Stomach (tissue), 9 donors: ENCODE data around the gene CLTB. TPM values are rescaled to one million over a fixed set of nuclear protein-coding genes. Genes with fewer than 3 reads are reported as not detected.

Experiments
- DNase-seq, 2 donors: peaks; one replicate each; pipeline versions ENCODE4 v3.0.0 to v3.0.0-alpha.2; 2013 to 2019
- H3K27ac ChIP-seq, 5 donors: fragments of 200-600 bp in 4 of 5; sonication (generic) in 4 of 5; one replicate each; pipeline ENCODE4 v1.5.1; 2013 to 2019; ENCODE audit warnings: mild to moderate bottlenecking in 1 of 5, moderate library complexity in 1 of 5
- H3K27me3 ChIP-seq, 3 donors: fragments of 200-600 bp; sonication (generic); one replicate each; pipeline ENCODE4 v1.5.1; 2017 to 2019; ENCODE audit warnings: mixed run types in 1 of 3
- H3K36me3 ChIP-seq, 4 donors: fragments of 200-600 bp; sonication (generic); 1 replicate in 3 of 4; 2 replicates in 1 of 4; pipeline ENCODE4 v1.5.1; 2016 to 2019
- H3K4me1 ChIP-seq, 4 donors: fragments of 200-600 bp; sonication (generic); one replicate each; pipeline ENCODE4 v1.5.1; 2016 to 2019
- H3K4me3 ChIP-seq, 4 donors: fragments of 200-600 bp; sonication (generic) in 3 of 4; one replicate each; pipeline ENCODE4 v1.5.1; 2016 to 2019; ENCODE audit warnings: mild to moderate bottlenecking in 1 of 4
- H3K9me3 ChIP-seq, 4 donors: fragments of 200-600 bp; sonication (generic); one replicate each; pipeline ENCODE4 v1.5.1; 2016 to 2019
- EP300 ChIP-seq: sonication (generic); formaldehyde crosslinking; IDR thresholded peaks from one replicate; pipeline ENCODE4 v1.6.1; 2017; ENCODE audit warnings: antibody characterized with exemption
- POLR2A ChIP-seq, 4 donors: fragments of 450-650 bp; IDR thresholded peaks; one replicate each; pipeline ENCODE4 v1.6.1; 2016; ENCODE audit warnings: antibody characterized with exemption in 4 of 4, control low read depth in 2 of 4, mild to moderate bottlenecking in 1 of 4, moderate library complexity in 1 of 4
- POLR2AphosphoS5 ChIP-seq, 3 donors: sonication (generic); formaldehyde crosslinking; IDR thresholded peaks; one replicate each; pipeline ENCODE4 v1.6.1; 2016; ENCODE audit warnings: antibody characterized with exemption in 3 of 3
- WGBS, 5 donors: extraction: QIAGEN DNeasy Blood & Tissue Kit in 3 of 5; methylation state at CpG; one replicate each; pipeline versions ENCODE4 v1.1.5 to v1.1.7; 2013 to 2018; 5-methylcytosine and 5-hydroxymethylcytosine counted together
- intact Hi-C: fragments of 100-400 bp; cut with DNase I; formaldehyde crosslinking; loops from one replicate; pipeline ENCODE4 v1.15.1; 2023; ENCODE audit warnings: low total_unique reads
- polyA plus RNA-seq, 3 donors: library from polyadenylated mRNA; stranded (reverse); fragments of 200-250 nt; gene quantifications; one replicate each; pipeline ENCODE4 v1.2.3, GENCODE V29; 2013
- total RNA-seq, 5 donors: library from RNA; depleted of rRNA; stranded (reverse); fragments of >200 nt; gene quantifications; one replicate each; pipeline versions ENCODE4 v1.1.0 to v1.2.3, GENCODE V29; 2014 to 2016
- TF ChIP-seq, protein P1 (sequence below), 7 experiments: fragments of 450-650 bp in 4 of 7; fragments of 200-600 bp in 3 of 7; sonication (generic) in 3 of 7; IDR thresholded peaks; one replicate each; pipeline ENCODE4 v1.5.1; 2016 to 2019; ENCODE audit warnings: antibody characterized with exemption in 7 of 7, control low read depth in 2 of 7, mild to moderate bottlenecking in 1 of 7
- donor health status: healthy with polysubstance abuse.
- donor health status: Bipolar disorder and iron deficiency.
- donor health status: healthy.

Gene CLTB
- total and polyA plus RNA-seq, 8 donors: 81.9 to 427 (median 213) TPM

DNA sequence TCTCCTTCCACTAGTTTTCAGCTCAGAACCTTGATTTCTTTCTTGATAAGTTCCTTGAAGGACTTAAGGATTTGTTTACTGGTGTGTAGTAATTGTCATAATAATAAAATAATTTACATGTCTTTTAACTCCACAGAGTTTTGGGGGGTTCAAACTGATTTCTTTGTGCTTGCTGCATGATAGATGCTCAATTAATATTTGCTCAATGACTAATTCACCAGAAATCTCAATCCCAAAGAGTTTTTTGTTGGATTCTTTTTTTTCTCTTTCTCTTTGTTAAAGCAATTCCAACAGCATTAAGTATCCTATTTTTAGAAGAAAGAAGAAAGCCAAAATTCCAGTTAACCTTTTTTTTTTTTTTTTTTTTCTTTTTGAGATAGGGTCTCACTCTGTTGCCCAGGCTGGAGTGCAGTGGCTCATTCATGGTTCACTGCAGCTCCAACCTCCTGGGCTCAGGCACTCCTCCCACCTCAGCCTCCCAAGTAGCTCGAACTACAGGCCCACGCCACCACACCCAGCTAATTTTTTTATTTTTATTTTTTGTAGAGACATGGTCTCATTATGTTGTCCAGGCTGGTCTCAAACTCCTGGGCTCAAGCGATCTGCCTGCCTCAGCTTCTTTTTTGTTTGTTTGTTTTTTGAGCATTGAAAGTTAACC lies 42.7 kb upstream of the CLTB start:
- Histone ChIP-seq H3K4me3 (no peak overlapping the region), H3K27ac (no peak overlapping the region), H3K36me3 (peaks cover 0 to 10% (median 6%) of the 10 kb centered on the region in 4 donors), H3K27me3 (no peaks in the 10 kb centered on the region), H3K9me3 (no peaks in the 10 kb centered on the region), H3K4me1 (peaks cover 2 to 38% (median 20%) of the 10 kb centered on the region in 4 donors)
- 95 to 99% (median 98%) methylated on average over 3 of the region's 3 CpGs for WGBS, 5 donors
- no peak for DNase-seq
- intact Hi-C loops: no loop called here
- TF ChIP-seq, protein P1, sequence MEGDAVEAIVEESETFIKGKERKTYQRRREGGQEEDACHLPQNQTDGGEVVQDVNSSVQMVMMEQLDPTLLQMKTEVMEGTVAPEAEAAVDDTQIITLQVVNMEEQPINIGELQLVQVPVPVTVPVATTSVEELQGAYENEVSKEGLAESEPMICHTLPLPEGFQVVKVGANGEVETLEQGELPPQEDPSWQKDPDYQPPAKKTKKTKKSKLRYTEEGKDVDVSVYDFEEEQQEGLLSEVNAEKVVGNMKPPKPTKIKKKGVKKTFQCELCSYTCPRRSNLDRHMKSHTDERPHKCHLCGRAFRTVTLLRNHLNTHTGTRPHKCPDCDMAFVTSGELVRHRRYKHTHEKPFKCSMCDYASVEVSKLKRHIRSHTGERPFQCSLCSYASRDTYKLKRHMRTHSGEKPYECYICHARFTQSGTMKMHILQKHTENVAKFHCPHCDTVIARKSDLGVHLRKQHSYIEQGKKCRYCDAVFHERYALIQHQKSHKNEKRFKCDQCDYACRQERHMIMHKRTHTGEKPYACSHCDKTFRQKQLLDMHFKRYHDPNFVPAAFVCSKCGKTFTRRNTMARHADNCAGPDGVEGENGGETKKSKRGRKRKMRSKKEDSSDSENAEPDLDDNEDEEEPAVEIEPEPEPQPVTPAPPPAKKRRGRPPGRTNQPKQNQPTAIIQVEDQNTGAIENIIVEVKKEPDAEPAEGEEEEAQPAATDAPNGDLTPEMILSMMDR (IDR thresholded peaks at IDR 0.05): no peak
- TF ChIP-seq EP300: no peak
- TF ChIP-seq POLR2A (IDR thresholded peaks at IDR 0.05): no peak
- TF ChIP-seq POLR2AphosphoS5 (IDR thresholded peaks at IDR 0.05): no peak

DNA sequence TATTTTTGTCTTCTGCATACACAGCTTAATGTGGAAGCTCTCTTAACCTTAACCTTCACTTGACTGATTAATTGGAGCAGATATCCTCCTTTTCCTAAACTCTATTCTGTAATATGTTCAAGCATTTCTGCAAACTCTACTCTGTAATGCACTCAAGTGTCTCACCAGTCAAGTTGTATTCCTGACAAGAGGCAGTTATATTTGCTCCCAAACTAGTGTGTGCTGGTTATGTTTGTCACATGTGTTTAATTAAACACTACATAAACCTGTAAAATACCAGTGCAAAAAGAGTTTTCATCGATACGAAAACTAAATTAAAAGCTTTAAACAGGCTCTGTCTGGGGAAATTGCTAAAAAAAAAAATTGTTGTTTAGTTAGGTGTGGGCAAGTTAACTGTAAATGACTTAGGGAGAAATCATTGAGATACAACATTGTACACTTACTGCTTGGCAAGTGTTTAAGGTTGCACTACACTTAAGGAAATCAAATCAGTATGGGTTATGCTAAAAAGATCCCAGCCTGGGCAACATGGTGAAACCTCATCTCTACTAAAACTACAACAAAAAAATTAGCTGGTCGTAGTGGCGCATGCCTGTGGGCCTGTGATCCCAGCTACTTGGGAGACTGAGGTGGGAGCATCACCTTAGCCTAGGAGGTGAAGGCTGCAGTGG lies 38.5 kb upstream of the CLTB start:
- TF ChIP-seq EP300: no peak
- TF ChIP-seq POLR2AphosphoS5 (IDR thresholded peaks at IDR 0.05): no peak
- no peak for TF ChIP-seq POLR2A (IDR thresholded peaks at IDR 0.05)
- TF ChIP-seq, protein P1 (IDR thresholded peaks at IDR 0.05): no peak
- Histone ChIP-seq H3K4me3 (no peak overlapping the region), H3K27me3 (no peaks in the 10 kb centered on the region), H3K27ac (no peak overlapping the region), H3K9me3 (no peaks in the 10 kb centered on the region), H3K36me3 (peaks cover 0 to 20% (median 16%) of the 10 kb centered on the region in 4 donors), H3K4me1 (peaks cover 12 to 64% (median 36%) of the 10 kb centered on the region in 4 donors)
- intact Hi-C loops: no loop called here
- DNase-seq: no peak
- WGBS, 5 donors: 89 to 96% (median 94%) methylated on average over 4 of the region's 4 CpGs

DNA sequence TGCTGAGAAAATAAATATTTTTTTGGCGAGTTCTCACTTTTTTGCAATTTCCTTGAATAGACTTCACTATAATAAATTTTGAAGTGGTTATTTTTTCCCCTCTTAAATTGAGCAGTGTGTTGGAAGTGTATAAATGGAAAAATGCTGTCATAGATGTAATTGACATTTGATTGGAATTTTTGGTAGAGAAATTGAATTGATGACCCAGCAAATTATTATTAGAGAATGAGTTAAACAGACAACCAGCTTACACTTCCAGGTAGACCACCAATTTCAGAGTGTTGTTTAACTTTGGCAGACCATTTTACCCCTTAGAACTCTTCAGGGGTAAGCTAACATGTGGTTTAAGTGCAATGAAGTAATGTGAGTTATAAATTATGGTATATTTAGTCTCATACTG lies 33.7 kb upstream of the CLTB start:
- 67 to 84% (median 84%) methylated on average over 1 of the region's 1 CpG for WGBS, 5 donors
- Histone ChIP-seq H3K27ac (no peak overlapping the region), H3K4me1 (peaks cover 29 to 68% (median 50%) of the 10 kb centered on the region in 4 donors), H3K36me3 (peaks cover 0 to 20% (median 16%) of the 10 kb centered on the region in 4 donors), H3K9me3 (no peaks in the 10 kb centered on the region), H3K4me3 (no peak overlapping the region), H3K27me3 (no peaks in the 10 kb centered on the region)
- intact Hi-C loops: no loop called here
- DNase-seq: no peak
- TF ChIP-seq POLR2A (IDR thresholded peaks at IDR 0.05) (no peak), EP300 (no peak), POLR2AphosphoS5 (IDR thresholded peaks at IDR 0.05) (no peak)
- TF ChIP-seq, protein P1 (IDR thresholded peaks at IDR 0.05): no peak

DNA sequence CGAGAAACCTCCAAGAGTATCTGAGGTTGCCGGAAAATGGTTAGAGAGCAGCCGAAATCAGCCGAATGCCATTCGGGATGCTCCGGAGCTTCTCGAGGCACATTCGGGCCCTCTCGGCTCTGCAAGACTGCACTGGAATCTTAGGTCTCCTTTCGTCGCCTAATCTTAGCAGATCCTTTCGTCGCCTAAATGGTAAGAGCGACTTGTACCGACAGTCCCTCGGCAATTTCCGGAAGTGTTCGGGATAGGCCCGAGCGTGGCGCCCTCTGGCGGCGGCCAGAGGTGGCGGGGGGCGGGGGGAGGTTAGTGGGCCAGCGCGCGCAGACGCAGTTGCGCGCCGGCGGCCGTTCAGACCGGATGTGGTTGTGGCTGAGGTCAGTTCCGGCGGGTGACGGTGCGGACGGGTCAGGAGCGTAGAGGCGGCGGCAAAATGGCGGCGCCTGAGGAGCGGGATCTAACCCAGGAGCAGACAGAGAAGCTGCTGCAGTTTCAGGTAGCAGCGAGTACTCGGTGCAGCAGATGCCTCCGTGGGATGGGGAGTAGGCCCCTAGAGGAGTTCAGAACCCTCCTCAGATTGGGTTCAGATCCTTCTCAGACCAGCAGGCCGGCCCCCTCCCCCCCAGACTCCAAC lies 31.8 kb upstream of the CLTB start, which contains the start of gene FAF2:
FAF2 (plus strand) TSS at position 408 of the 631 bp plus-strand sequence; CDS start at position 431, 23 bp downstream.
- 0 to 1% (median 0%) methylated on average over 20 to 50 of the region's 50 CpGs for WGBS, 5 donors
- Histone ChIP-seq H3K9me3 (no peaks in the 10 kb centered on the region), H3K4me1 (peaks cover 29 to 54% (median 42%) of the 10 kb centered on the region in 4 donors), H3K27me3 (no peaks in the 10 kb centered on the region), H3K27ac (peak within 1 kb of the TSS; percentile 91 to 99 (median 97)), H3K36me3 (peaks cover 0 to 2% (median under 1%) of the 10 kb centered on the region in 4 donors), H3K4me3 (peak within 1 kb of the TSS; percentile 71 to 98 (median 92))
- no peak for TF ChIP-seq EP300
- peak; percentile 81 to 95 (median 82) for TF ChIP-seq POLR2AphosphoS5 (IDR thresholded peaks at IDR 0.05)
- peak in 2 of 4 donors; percentile 72 to 81 for TF ChIP-seq POLR2A (IDR thresholded peaks at IDR 0.05)
- TF ChIP-seq, protein P1 (IDR thresholded peaks at IDR 0.05): peak in 6 of 7 experiments; percentile 54 to 100 (median 98)
- intact Hi-C loops: no loop called here
- DNase-seq: peak; percentile 98 to 99
